SU-DHL-6 (cell line): ENCODE results near the gene CCM2.

Experiments
- H2AFZ ChIP-seq: fragments of 200-600 bp; sonication (generic); 2 replicates; pipeline ENCODE4 v1.6.1; 2014; ENCODE audit warnings: low read depth, mild to moderate bottlenecking, moderate library complexity, mixed read lengths, antibody characterized with exemption, low read length; ENCODE audit not compliant: severe bottlenecking
- H3F3A ChIP-seq: fragments of 200-600 bp; shearing (Covaris generic); 2 replicates; pipeline ENCODE4 v1.6.0; 2016; ENCODE audit warnings: antibody characterized with exemption, mild to moderate bottlenecking; ENCODE audit not compliant: insufficient read depth
- H3K27ac ChIP-seq: fragments of 200-600 bp; sonication (generic); 2 replicates; pipeline ENCODE4 v1.5.1; 2016; ENCODE audit warnings: low read depth, mild to moderate bottlenecking, low read length, moderate library complexity, mixed read lengths
- H3K27me3 ChIP-seq: fragments of 200-600 bp; sonication (generic), shearing (Covaris generic); 2 replicates; pipeline ENCODE4 v1.6.0; 2014; ENCODE audit warnings: mild to moderate bottlenecking, low read length
- H3K36me3 ChIP-seq: fragments of 200-600 bp; sonication (generic); 2 replicates; pipeline ENCODE4 v1.6.1; 2014; ENCODE audit warnings: mild to moderate bottlenecking, low read length, mixed read lengths
- H3K4me2 ChIP-seq: fragments of 300-600, 200-600 bp; shearing (Covaris generic), sonication (generic); 2 replicates; pipeline ENCODE4 v1.6.0; 2014; ENCODE audit warnings: low read length, low read depth, mild to moderate bottlenecking; ENCODE audit not compliant: poor library complexity, severe bottlenecking
- H3K4me3 ChIP-seq: fragments of 200-600 bp; sonication (generic); 2 replicates; pipeline ENCODE4 v1.5.1; 2014; ENCODE audit warnings: antibody characterized with exemption, low read length, mild to moderate bottlenecking, mixed read lengths; ENCODE audit not compliant: insufficient read depth, poor library complexity, severe bottlenecking
- H3K79me2 ChIP-seq: fragments of 200-600 bp; sonication (generic); 2 replicates; pipeline ENCODE4 v1.6.1; 2014; ENCODE audit warnings: mild to moderate bottlenecking, low read length, moderate library complexity; ENCODE audit not compliant: insufficient read depth
- H3K9ac ChIP-seq: fragments of 200-600 bp; sonication (generic); 2 replicates; pipeline ENCODE4 v1.7.0; 2014; ENCODE audit warnings: mild to moderate bottlenecking, low read length
- H3K9me2 ChIP-seq: fragments of 200-600 bp; sonication (generic); replicated peaks from 2 replicates; pipeline ENCODE4 v1.6.1; 2014; ENCODE audit warnings: low read length; ENCODE audit not compliant: insufficient read depth
- H3K9me3 ChIP-seq: fragments of 200-600 bp; sonication (generic); 2 replicates; pipeline ENCODE4 v1.6.1; 2014; ENCODE audit warnings: low read length, mixed read lengths; ENCODE audit not compliant: insufficient read depth
- H4K20me1 ChIP-seq: fragments of 200-600 bp; sonication (generic); 2 replicates; pipeline ENCODE4 v1.6.1; 2014; ENCODE audit warnings: low read depth, mild to moderate bottlenecking, antibody characterized with exemption, low read length, moderate library complexity, mixed read lengths
- CTCF ChIP-seq: fragments of 200-600 bp; sonication (generic); IDR thresholded peaks from one replicate; pipeline ENCODE4 v1.5.1; 2017; ENCODE audit warnings: antibody characterized with exemption, mild to moderate bottlenecking, low read length, moderate library complexity; ENCODE audit not compliant: insufficient read depth, poor library complexity, severe bottlenecking
- EZH2phosphoT487 ChIP-seq: fragments of 200-600 bp; sonication (generic), shearing (Covaris generic); conservative IDR thresholded peaks from 2 replicates; pipeline ENCODE4 v1.6.1; 2018; ENCODE audit warnings: mild to moderate bottlenecking, antibody characterized with exemption, low read length, moderate library complexity, mixed read lengths

The CCM2 gene

GRCh38 chr7:45028138-45028919, 28.3 kb downstream of the CCM2 start:
- Histone ChIP-seq H3K4me2 (peak overlapping the region; percentile 63), H4K20me1 (peaks cover 9% of the 10 kb centered on the region; the same call in 1 of the 2 replicates), H3F3A (peaks cover 35% of the 10 kb centered on the region), H3K27me3 (no peaks in the 10 kb centered on the region), H3K36me3 (peaks cover 34% of the 10 kb centered on the region), H3K9me3 (no peaks in the 10 kb centered on the region), H3K4me3 (peak overlapping the region; percentile 31), H3K9me2 (no peaks in the 10 kb centered on the region), H3K27ac (peak overlapping the region; percentile 94), H2AFZ (no peak overlapping the region), H3K9ac (peak overlapping the region; percentile 44), H3K79me2 (peaks cover 100% of the 10 kb centered on the region)
- TF ChIP-seq EZH2phosphoT487 (no peak), CTCF (no peak)

GRCh38 chr7:45028920-45029344, 28.9 kb downstream of the CCM2 start:
- Histone ChIP-seq H3K4me3 (no peak overlapping the region), H3K9me3 (no peaks in the 10 kb centered on the region), H4K20me1 (peaks cover 9% of the 10 kb centered on the region; the same call in 1 of the 2 replicates), H3K27me3 (no peaks in the 10 kb centered on the region), H3K27ac (peak overlapping the region; percentile 94), H3K9me2 (no peaks in the 10 kb centered on the region), H3K79me2 (peaks cover 100% of the 10 kb centered on the region), H2AFZ (no peak overlapping the region), H3K9ac (no peak overlapping the region), H3K4me2 (no peak overlapping the region), H3K36me3 (peaks cover 34% of the 10 kb centered on the region), H3F3A (peaks cover 33% of the 10 kb centered on the region)
- TF ChIP-seq EZH2phosphoT487, result no peak

GRCh38 chr7:45031829-45032228, 31.8 kb downstream of the CCM2 start:
- peaks cover 100% of the 10 kb centered on the region for H3K79me2 ChIP-seq
- H3K27ac ChIP-seq, result no peak overlapping the region
- no peak overlapping the region for H2AFZ ChIP-seq
- no peak overlapping the region for H3K4me3 ChIP-seq
- TF ChIP-seq EZH2phosphoT487 (no peak), CTCF (no peak)
- no peaks in the 10 kb centered on the region for H3K9me3 ChIP-seq
- peaks cover 22% of the 10 kb centered on the region for H4K20me1 ChIP-seq
- no peak overlapping the region for H3K9ac ChIP-seq
- H3K36me3 ChIP-seq, result peaks cover 34% of the 10 kb centered on the region
- H3F3A ChIP-seq, result peaks cover 6% of the 10 kb centered on the region
- H3K27me3 ChIP-seq, result no peaks in the 10 kb centered on the region
- no peak overlapping the region for H3K4me2 ChIP-seq
- no peaks in the 10 kb centered on the region for H3K9me2 ChIP-seq

GRCh38 chr7:45032421-45032820, 32.4 kb downstream of the CCM2 start:
- Histone ChIP-seq H3K9me2 (no peaks in the 10 kb centered on the region), H4K20me1 (peaks cover 26% of the 10 kb centered on the region), H3F3A (no peaks in the 10 kb centered on the region), H3K9ac (no peak overlapping the region), H3K4me3 (no peak overlapping the region), H3K36me3 (peaks cover 34% of the 10 kb centered on the region), H3K9me3 (no peaks in the 10 kb centered on the region), H3K27ac (no peak overlapping the region), H2AFZ (no peak overlapping the region), H3K4me2 (no peak overlapping the region), H3K27me3 (no peaks in the 10 kb centered on the region), H3K79me2 (peaks cover 100% of the 10 kb centered on the region)
- TF ChIP-seq EZH2phosphoT487 (no peak), CTCF (no peak)
